Activated T-cell treated with anti-CD3 and anti-CD28 coated beads, Interleukin-2, amount 50 U/mL, for 1 hour (primary cell): Measurements from ENCODE around the gene PLEKHF1.
"Not testable (repeated sequence)": the region's sequence is repeated elsewhere in the genome, so short reads cannot be mapped to it uniquely, and the experiment has no call there.

ENCODE experiments used
- DNase-seq: peaks from one replicate; pipeline ENCODE4 v3.0.0-alpha.2; 2020

The PLEKHF1 gene, protein sequence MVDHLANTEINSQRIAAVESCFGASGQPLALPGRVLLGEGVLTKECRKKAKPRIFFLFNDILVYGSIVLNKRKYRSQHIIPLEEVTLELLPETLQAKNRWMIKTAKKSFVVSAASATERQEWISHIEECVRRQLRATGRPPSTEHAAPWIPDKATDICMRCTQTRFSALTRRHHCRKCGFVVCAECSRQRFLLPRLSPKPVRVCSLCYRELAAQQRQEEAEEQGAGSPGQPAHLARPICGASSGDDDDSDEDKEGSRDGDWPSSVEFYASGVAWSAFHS

DNA sequence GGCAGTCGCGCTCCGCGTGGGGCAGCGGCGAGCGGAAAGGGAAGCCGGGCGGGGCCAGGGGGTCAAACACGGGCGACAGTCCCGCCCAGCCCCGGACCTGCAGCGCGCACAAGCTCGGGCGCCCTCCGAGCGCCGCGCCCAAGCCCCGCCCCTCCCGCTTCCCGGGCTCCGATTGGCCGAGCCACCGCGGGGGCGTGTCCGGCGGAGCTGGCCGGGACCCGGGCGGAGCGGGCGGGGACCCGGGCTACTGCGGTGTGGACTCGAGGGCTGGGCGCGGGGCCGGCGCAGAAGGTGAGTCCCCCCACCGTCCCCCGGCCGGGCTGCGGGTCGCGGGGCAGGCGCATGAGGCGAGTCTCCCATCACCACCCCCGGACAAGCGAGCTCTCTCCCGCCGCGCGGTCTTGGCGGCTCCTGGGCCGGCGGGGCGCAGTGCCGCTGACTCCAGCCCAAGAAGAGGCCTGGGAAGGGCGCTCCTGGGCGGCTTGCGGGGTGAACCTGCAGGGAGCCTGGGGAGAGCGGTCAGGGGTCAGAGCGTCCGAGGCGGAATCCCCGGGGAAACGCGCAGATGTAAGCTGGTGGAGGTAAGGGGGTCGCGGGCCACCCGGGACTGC lies at the start of gene PLEKHF1:
TSS of gene PLEKHF1 (plus strand) at position 247 of the 611 bp plus-strand sequence. CDS start 8,379 bp downstream, outside the sequence.
- DNase-seq, result peak; percentile 85

- DNase-seq, result no peak
Observed at GRCh38 chr19:29615891-29616425, 49.3 kb upstream of the PLEKHF1 start.

DNA sequence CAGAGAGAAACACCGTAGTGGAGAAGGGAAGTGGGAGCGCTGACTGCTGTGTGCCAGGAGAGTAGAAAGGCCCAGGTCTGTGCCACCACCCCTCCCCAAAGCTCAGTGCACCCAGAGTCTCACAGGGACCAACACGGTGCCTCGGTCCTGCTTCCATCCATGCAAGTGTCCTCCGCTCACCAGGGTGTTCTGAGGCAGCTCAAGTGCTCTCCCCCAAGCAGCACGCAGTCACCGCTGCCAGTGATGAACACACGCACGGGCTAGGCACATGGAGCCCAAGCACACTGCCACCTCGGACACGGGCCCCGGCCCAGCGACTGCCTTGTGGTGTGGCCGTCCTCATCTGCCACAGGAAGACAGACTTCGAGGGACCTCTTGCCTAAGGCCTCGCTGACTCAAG lies 48.7 kb upstream of the PLEKHF1 start:
- DNase-seq, result no peak

GRCh38 chr19:29617366-29618266 lies 47.6 kb upstream of the PLEKHF1 start:
- DNase-seq, result no peak

- DNase-seq, result no peak
Observed at GRCh38 chr19:29618434-29618833, 46.8 kb upstream of the PLEKHF1 start.

GRCh38 chr19:29618871-29619270 lies 46.4 kb upstream of the PLEKHF1 start:
- no peak for DNase-seq

- DNase-seq, result peak; percentile 35
Observed at GRCh38 chr19:29620931-29621351, 44.3 kb upstream of the PLEKHF1 start.

DNA sequence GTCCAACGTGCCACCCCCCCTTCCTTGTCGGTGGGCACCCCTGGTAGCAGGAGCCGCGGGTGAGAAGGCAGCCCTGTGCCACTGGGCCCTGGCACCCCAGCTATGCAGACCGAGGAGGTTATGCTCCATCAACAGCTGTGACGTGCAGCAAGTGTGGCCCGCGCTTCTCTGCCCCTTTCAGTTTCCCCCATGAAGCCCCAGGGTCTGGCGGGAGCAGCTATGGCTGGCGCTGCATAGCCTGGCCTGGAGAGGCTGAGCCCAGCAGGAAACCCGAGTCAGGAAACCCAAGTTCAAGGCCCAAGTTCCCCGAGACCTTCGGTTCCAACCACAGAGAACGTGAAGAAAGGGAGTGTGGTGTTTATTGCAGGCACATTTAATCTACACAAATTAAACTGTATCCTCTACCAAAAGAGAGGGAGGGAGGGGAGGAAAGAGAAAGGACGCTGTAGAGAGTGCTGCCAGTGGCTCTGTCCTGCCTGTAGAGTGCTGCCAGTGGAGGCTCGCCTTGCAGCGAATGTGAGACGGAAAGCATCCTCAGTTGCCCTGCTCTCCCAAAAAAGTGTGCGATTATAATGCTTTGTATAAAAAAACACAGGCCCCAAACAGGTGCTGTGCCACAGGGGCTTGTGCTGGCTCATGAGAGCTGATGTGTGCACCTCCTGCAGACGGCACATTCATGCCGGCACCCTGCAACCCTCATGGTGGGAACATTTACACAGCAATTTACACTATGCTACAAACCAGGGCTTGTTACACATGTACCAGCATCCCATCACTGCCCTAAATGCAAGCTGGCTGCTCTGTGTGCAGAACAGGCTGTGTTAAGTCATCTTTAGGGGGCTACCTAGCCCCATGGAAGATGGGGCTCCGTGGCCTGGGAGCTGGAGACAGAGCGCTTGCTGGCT lies 42.8 kb upstream of the PLEKHF1 start:
- DNase-seq, result peak; percentile 44

GRCh38 chr19:29623726-29624488 lies 41.4 kb upstream of the PLEKHF1 start:
- DNase-seq, result no peak

- DNase-seq, result no peak
Observed at GRCh38 chr19:29624489-29625185, 40.6 kb upstream of the PLEKHF1 start.

DNA sequence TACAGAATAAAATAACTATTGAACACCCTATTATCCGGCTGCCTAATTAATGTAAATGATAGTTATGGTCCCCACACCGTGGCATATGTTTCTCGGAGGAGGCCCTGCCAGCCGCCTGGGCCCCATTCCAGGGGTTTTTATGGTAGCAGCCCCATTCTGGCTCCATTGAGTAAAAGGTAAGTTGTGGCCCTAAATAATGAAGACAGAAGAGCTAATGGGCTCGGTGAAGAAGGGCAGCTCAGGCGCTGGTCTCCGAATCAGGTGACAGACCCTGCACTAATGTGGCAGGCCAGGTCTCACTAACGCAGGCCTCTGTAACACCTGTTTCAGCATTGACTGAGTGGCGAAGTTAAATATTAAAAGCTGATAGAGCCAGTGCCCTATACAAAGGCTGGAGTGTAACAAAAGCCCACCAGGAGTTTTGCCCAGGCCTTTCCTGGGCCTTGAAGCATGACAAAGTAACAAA lies 40.0 kb upstream of the PLEKHF1 start:
- no peak for DNase-seq

DNA sequence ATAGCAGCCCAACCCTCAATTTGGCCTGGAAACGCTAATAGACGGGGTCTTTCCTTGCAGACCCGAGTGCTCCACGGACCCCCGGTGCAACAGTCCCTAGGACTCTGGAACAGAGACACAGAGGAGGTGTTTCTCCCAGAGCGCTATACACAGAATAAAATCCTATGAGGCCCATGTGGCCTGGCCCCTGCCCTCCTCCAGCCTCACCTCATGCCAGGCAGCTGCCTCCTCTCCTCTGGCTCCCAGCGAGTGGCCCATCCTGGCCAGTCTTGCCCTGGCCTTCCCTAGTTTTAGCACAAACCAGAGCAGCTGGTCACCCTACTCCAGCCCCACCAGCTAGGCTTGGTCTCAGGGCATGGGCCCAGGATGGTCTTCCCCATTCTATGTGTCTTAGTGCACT lies 38.9 kb upstream of the PLEKHF1 start:
- DNase-seq, result no peak

DNA sequence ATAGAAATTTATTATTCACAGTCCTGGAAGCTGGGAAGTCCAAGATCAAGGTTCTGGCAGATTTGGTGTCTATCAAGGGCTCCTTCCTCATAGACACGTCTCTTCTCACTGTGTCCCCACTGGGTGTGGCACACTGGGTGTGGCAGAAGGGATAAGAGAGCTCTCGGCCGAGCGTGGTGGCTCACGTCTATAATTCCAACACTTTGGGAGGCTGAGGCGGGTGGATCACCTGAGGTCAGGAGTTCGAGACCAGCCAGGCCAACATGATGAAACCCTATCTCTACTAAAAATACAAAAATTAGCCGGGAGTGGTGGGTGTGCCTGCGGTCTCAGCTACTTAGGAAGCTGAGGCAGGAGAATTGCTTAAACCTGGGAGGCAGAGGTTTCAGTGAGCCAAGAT lies 38.4 kb upstream of the PLEKHF1 start:
- DNase-seq, result not testable (repeated sequence)

GRCh38 chr19:29628661-29629385 lies 36.4 kb upstream of the PLEKHF1 start:
- no peak for DNase-seq

- DNase-seq, result no peak
Observed at GRCh38 chr19:29629836-29630534, 35.3 kb upstream of the PLEKHF1 start.

DNA sequence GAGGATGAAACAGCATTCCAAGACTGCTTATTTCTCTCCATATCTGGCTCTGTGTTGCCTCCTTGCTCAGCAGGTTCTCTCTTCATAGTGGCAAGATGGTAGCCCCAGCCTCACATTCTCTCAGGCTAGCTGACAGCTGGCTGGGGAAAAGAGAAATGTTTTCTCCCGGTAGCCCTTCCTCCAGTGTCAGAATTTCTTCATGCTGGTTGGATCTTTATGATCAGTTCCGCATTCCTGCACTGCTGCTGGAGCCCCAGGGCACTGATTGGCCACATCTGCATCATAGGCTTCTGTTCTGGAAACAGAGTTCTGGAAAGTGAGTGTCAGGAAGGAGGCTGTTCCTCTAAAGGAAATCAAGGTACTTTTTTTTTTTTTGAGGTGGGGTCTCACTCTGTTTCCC lies 34.6 kb upstream of the PLEKHF1 start:
- DNase-seq, result no peak

GRCh38 chr19:29631450-29631849 lies 33.8 kb upstream of the PLEKHF1 start:
- no peak for DNase-seq

DNA sequence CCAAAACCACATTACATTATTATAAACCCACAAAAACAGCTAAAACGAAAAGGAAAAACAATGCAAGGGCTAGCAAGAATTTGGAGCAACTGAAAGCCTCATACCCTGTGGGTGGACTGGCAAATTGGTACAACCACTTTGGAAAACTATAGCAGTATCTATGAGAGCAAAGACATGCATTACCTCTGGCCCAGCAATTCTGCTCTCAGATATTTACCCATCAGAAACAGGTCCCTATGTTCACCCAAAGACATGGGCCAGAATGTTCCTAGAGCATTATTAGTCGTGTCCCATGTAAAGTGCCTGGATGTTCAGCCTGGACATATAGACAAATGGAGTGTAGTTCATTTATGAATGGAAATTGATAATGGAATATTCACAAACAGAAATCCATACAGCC lies 31.3 kb upstream of the PLEKHF1 start:
- DNase-seq, result no peak

DNA sequence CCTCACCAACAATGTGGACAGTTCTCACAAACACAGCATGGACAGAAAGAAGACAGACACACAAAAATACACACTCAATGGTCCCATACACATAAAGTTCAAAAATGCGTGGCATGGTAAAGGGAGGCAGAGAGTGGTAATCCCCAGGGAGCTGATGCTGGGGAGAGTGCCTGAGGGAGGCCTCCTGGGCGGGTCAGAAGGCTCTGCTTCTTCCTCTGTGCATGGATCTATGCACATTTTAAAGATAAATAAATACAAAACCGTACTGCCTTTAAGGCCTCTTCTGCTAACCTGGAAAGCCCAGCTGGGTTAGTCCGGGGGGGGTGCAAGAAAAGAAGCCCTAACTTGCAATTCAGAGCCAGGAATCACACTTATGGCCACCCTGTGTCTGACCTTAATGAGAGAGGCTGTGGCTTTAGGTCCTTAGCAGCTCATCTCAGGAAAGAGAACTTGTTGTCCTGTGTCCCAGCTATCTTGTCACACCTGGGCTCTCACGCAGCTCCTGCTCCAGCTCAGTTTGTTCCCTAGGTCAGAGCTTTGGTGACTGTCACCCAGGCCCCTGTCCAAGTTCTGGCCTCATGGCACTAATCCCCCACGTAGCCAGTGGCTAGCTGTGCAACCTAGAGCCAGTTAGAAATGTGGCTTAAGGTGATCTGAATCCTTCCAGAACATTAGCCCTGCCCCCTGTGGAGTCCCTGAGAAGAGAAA lies 30.7 kb upstream of the PLEKHF1 start:
- DNase-seq, result no peak
